Measurements from ENCODE around the gene ANO1.
"Not testable (repeated sequence)": the region's sequence is repeated elsewhere in the genome, so short reads cannot be mapped to it uniquely, and the experiment has no call there.

Gene ANO1

GRCh38 chr11:70194792-70195791 is 117.0 kb downstream of the ANO1 start:
- no peak for DNase-seq

GRCh38 chr11:70200212-70200844 is 122.2 kb downstream of the ANO1 start:
- DNase-seq: no peak

GRCh38 chr11:70201047-70201446 is 122.9 kb downstream of the ANO1 start:
- DNase-seq: not testable (repeated sequence)

GRCh38 chr11:70201882-70202861 is 124.1 kb downstream of the ANO1 start:
- no peak for DNase-seq

- peak; percentile 95 for DNase-seq
Measured at GRCh38 chr11:70202920-70203750, 125.0 kb downstream of the ANO1 start, which contains the start of gene FADD. Gene FADD, plus strand, starts transcription at chr11:70203296. Its CDS starts 164 bp downstream, at chr11:70203460.

- DNase-seq: peak; percentile 54
Measured at GRCh38 chr11:70203751-70204465, 125.8 kb downstream of the ANO1 start.

- DNase-seq: no peak
Measured at GRCh38 chr11:70204466-70204799, 126.3 kb downstream of the ANO1 start.

GRCh38 chr11:70205049-70205725 is 127.1 kb downstream of the ANO1 start:
- no peak for DNase-seq

- no peak for DNase-seq
Measured at GRCh38 chr11:70205766-70206165, 127.6 kb downstream of the ANO1 start.

- no peak for DNase-seq
Measured at GRCh38 chr11:70206226-70206981, 128.3 kb downstream of the ANO1 start.

- DNase-seq: no peak
Measured at GRCh38 chr11:70206982-70207376, 128.9 kb downstream of the ANO1 start.

GRCh38 chr11:70207531-70208131 is 129.5 kb downstream of the ANO1 start:
- no peak for DNase-seq

- no peak for DNase-seq
Measured at GRCh38 chr11:70209391-70209912, 131.3 kb downstream of the ANO1 start.

GRCh38 chr11:70210051-70210501 is 132.0 kb downstream of the ANO1 start:
- DNase-seq: no peak

- DNase-seq: no peak
Measured at GRCh38 chr11:70210530-70210929, 132.4 kb downstream of the ANO1 start.

- no peak for DNase-seq
Measured at GRCh38 chr11:70212227-70212811, 134.2 kb downstream of the ANO1 start.

- not testable (repeated sequence) for DNase-seq
Measured at GRCh38 chr11:70217388-70217787, 139.3 kb downstream of the ANO1 start.

GRCh38 chr11:70218076-70218475 is 140.0 kb downstream of the ANO1 start:
- not testable (repeated sequence) for DNase-seq

GRCh38 chr11:70220136-70220535 is 142.0 kb downstream of the ANO1 start:
- DNase-seq: no peak

Data from right hindlimb (tissue), 1 donor.